ENCODE measurements around the gene CXCR4.
"Not testable (repeated sequence)": the region's sequence is repeated elsewhere in the genome, so short reads cannot be mapped to it uniquely, and the experiment has no call there.

The CXCR4 gene

DNA sequence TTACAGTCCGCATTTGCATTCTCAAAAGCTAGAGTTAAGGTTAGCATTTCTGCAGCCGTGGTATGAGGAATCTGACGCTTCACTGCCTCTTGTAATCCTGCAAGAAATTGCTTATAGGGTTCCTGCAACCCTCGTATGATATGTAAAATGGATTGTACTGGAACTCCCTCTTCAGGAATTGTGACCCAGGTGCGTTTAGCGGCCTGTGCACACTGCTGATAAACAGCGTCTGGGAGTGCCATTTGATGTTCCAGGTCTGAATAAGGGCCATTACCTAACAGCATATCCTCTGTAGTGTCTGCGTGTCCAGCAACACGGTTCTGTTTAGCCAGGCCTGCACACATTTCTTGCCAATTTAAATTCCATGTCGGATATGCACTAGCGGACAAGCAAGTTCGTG lies 42.5 kb downstream of the CXCR4 start:
- DNase-seq (ENCODE audit: low spot score): peak; percentile 80

DNA sequence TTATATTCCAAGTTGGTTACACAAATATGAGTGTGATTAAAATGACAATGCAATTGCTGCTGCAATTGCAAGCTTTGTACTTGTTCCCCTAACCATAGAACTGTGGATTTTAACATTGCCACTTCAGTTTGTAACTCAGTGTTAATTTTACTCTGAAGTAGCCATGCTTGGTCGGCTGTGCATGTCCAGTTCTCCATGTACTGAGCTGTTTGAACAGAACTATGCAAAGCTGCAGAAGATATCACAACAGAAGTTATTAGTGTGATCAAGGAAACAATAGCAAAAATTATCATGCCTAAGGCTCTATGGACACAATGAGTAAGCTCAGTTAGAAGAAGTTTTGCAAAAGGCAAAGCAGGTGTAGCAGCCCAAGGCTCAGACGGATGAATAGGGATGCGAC lies 45.3 kb downstream of the CXCR4 start:
- peak; percentile 50 for DNase-seq (ENCODE audit: low spot score)

DNA sequence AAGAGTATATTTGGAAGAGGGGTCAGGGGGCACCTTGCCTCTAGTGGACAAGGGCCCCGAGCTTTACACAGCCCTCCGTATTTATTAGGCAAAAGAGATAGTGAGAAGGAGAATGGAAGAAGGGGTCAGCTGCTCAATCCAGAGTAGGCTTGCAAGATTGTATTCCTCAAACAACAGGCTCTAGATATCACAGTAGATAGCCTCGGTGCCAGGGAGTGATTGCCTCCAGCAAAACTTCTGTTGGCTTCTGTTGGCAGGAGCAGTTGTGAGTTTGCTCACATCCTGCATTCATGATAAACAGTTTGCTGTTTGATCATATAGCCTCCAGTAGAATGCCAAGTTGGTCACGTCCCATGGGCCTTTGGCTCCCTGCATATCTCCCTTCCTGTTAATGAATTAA lies 46.1 kb downstream of the CXCR4 start:
- not testable (repeated sequence) for DNase-seq (ENCODE audit: low spot score)

DNA sequence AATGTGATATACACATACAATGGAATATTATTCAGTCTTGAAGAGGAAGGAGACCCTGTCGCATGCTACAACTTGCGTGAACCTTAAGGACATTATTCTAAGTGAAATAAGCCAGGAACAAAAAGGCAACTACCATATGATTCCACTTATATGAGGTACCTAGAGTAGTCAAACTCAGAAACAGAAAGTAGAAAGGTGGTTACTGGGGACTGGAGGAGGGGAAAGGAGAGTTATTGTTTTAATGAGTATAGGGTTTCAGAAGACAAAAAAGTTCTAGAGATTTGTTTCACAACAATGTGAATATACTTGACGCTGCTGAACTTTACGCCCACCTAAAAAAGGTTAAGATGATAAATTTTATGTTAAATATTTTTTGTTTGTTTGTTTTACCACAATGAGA lies 47.0 kb downstream of the CXCR4 start:
- DNase-seq (ENCODE audit: low spot score): no peak

DNA sequence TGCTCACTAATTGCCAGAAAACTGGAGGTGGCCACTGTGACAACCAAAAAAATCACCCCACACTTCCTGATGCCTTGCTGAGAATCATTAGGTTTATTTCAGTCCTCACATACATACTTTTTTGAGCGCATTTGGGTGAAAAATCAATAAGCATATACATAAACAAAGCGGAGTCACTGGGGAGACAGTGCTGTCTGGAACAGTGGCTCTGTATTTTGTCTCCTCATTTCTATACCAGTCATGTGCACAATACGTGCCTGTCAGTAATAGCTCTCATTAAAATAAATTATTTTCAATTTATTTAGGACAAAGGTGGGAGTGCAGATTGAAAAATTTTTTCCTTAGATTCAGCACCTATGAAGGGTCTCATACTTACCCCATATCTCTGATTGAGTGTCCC lies 48.2 kb downstream of the CXCR4 start:
- DNase-seq (ENCODE audit: low spot score): no peak

DNA sequence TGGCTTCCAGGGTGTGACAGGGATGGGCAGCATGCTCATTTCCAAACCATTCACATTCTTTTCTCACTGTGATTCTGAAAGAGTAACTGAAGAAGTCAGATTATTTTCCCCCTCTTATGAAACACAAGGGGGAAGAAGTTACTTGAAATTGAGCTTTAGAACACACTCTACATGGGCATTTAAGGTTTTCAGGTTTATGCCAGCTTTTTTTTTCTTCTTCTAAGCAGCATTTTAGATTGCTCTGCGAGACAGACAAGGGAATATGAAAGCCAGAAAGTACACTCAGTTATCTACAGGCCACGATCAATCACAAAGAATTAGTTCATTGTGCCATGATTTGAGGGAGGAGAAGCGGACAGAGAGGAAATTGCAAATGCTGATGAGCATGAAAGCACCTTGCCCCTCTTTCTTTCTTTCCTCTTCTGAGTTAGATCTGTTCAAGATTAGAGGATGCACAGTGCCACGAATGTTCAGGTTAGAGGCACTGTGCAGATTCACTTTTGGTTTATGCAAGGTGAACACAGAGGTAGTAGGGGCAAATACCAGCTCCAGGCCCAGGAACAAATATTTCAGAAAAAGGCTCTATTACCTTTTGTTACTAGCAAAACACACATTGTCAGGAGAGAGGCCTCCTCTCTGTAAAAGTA lies 49.2 kb downstream of the CXCR4 start:
- no peak for DNase-seq (ENCODE audit: low spot score)

DNA sequence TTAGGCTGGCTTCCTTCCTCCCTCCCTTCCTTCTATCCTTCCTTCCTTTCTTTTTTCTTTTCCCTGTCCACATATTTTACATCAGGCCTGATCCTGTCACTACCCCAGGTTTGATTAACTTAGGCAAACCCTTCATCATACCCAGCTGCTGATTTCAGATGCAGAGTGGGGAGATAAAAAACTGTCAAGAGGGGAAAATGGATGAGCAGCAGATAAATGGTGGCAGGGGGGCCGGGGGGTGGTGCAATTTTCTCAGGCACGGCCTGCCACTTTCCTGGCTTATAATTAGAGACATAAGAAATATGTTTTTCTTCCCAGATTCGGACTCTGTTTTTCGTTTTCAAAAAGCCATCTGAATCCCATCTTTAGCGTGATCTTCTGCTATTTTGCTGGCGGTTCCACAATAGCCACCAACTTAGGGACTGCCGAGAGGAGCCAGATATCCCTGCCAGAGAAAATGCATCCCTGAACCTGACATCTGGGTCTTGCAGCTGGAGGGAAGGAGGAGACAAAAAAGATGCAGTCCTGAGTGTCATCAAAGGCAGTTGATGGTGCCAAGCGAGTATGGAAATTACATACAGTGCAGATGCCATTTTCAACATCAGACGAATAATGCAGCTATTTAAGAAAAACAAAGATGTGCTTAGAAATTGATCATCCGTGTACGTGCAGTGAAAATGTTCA lies 49.9 kb downstream of the CXCR4 start:
- DNase-seq (ENCODE audit: low spot score): no peak

DNA sequence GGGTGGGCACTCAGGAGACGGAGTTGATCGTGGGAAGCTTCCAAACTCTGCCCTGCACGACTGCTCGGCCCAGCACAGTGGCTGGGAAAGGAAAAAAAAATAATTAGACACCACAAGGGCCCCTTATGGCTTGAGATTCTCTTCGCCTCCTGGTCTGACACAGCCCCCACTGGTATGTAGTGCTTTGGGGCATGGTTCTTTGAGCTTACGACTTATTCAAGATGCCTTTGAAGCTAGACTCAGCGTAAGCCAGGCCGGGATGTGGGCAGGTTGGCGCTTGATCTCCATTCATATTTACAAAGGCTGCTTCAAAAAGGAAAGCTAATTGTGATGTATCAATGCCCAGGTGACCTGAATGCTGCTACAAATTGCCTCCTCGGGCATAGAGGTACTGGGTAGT lies 50.5 kb downstream of the CXCR4 start:
- no peak for DNase-seq (ENCODE audit: low spot score)

DNA sequence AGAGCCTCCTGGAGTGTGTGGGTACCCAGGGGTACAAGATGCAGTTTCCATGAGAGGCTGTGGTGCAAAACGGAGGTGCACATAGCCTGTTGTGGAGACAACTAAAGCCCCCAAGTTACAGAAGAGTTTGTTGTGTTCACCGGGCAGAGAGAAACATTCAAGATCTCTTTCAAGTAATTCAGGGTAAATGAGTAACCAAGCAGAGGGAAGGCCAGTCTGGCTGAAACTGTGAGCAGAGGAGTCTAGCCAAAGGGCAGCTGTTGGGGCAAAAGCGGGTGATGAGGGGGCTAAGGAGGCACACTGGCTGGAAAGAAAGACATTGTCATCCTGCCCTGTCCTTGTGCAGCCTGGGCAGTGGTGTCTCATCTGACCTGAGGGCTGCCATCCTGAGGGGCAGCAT lies 52.0 kb downstream of the CXCR4 start:
- DNase-seq (ENCODE audit: low spot score): peak; percentile 47

DNA sequence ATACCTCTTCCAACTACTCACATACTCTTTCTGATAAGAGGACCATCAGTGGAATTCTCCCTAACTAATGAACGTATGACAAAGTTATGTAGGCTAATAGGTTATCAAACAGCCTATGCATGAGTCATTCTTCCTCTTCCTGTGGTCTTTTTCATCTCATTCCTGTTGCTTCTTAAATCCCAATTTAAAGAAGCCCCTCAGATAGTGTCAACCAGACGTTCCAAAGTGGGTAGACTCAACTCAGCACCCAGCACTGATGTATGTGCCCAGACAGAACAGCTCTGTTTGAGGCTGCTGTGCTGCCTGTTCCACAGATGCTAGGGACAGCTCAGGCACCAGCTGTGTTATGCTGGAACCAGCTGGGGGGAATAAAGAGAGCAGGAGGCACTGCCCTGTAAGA lies 52.6 kb downstream of the CXCR4 start:
- peak; percentile 33 for DNase-seq (ENCODE audit: low spot score)
